ENCODE results near the gene PDHA1. TPM values are rescaled to one million over a fixed set of nuclear protein-coding genes. Genes with fewer than 3 reads are reported as not detected.

The PDHA1 gene
- total and polyA plus RNA-seq, 2 donors, result 90.3 to 145 TPM

GRCh38 chrX:19358521-19358920, 14.8 kb downstream of the PDHA1 start:
- no peak overlapping the region for H3K4me3 ChIP-seq (ENCODE audit: low read depth, low read length)
- DNase-seq (ENCODE audit: extremely low spot score), result no peak
- peaks cover 4% of the 10 kb centered on the region for H3K36me3 ChIP-seq (ENCODE audit: insufficient read depth)
- 89% methylated on average over 7 of the region's 7 CpGs for WGBS
- H3K27ac ChIP-seq (ENCODE audit: low read depth), result no peak overlapping the region
- no peaks in the 10 kb centered on the region for H3K4me1 ChIP-seq (ENCODE audit: insufficient read depth)

- Histone ChIP-seq H3K4me1 (ENCODE audit: insufficient read depth) (no peaks in the 10 kb centered on the region), H3K4me3 (ENCODE audit: low read depth, low read length) (no peak overlapping the region), H3K27ac (ENCODE audit: low read depth) (no peak overlapping the region), H3K36me3 (ENCODE audit: insufficient read depth) (peaks cover 4% of the 10 kb centered on the region)
- no peak for DNase-seq (ENCODE audit: extremely low spot score)
- 82% methylated on average over 6 of the region's 6 CpGs for WGBS
These were observed 17.2 kb downstream of the PDHA1 start for GRCh38 chrX:19360903-19361302.

- H3K4me1 ChIP-seq (ENCODE audit: insufficient read depth), result no peaks in the 10 kb centered on the region
- peaks cover 4% of the 10 kb centered on the region for H3K36me3 ChIP-seq (ENCODE audit: insufficient read depth)
- H3K4me3 ChIP-seq (ENCODE audit: low read depth, low read length), result no peak overlapping the region
- DNase-seq (ENCODE audit: extremely low spot score), result no peak
- H3K27ac ChIP-seq (ENCODE audit: low read depth), result no peak overlapping the region
- WGBS, result 61% methylated on average over 4 of the region's 4 CpGs
These were observed 18.0 kb downstream of the PDHA1 start for GRCh38 chrX:19361701-19362100.

GRCh38 chrX:19368576-19368975, 24.8 kb downstream of the PDHA1 start:
- Histone ChIP-seq H3K4me1 (ENCODE audit: insufficient read depth) (no peaks in the 10 kb centered on the region), H3K27ac (ENCODE audit: low read depth) (no peak overlapping the region), H3K4me3 (ENCODE audit: low read depth, low read length) (no peak overlapping the region), H3K36me3 (ENCODE audit: insufficient read depth) (no peaks in the 10 kb centered on the region)
- WGBS, result 93% methylated on average over 6 of the region's 6 CpGs
- DNase-seq (ENCODE audit: extremely low spot score), result no peak

- Histone ChIP-seq H3K4me1 (ENCODE audit: insufficient read depth) (no peaks in the 10 kb centered on the region), H3K36me3 (ENCODE audit: insufficient read depth) (no peaks in the 10 kb centered on the region), H3K27ac (ENCODE audit: low read depth) (no peak overlapping the region), H3K4me3 (ENCODE audit: low read depth, low read length) (no peak overlapping the region)
- DNase-seq (ENCODE audit: extremely low spot score), result no peak
- WGBS, result 78% methylated on average over 5 of the region's 5 CpGs
These were observed 26.3 kb downstream of the PDHA1 start for GRCh38 chrX:19370061-19370460.

- WGBS, result under 1% methylated on average over 9 of the region's 9 CpGs
- peak overlapping the region; percentile 2 for H3K4me3 ChIP-seq (ENCODE audit: low read depth, low read length)
- peak; percentile 66 for DNase-seq (ENCODE audit: extremely low spot score)
- no peak overlapping the region for H3K27ac ChIP-seq (ENCODE audit: low read depth)
- no peaks in the 10 kb centered on the region for H3K4me1 ChIP-seq (ENCODE audit: insufficient read depth)
- no peaks in the 10 kb centered on the region for H3K36me3 ChIP-seq (ENCODE audit: insufficient read depth)
These were observed 28.4 kb downstream of the PDHA1 start for GRCh38 chrX:19372170-19372546.

- no peak overlapping the region for H3K27ac ChIP-seq (ENCODE audit: low read depth)
These were observed 29.0 kb downstream of the PDHA1 start for GRCh38 chrX:19372547-19373331.

GRCh38 chrX:19373351-19373891, 29.7 kb downstream of the PDHA1 start:
- no peaks in the 10 kb centered on the region for H3K4me1 ChIP-seq (ENCODE audit: insufficient read depth)
- H3K36me3 ChIP-seq (ENCODE audit: insufficient read depth), result no peaks in the 10 kb centered on the region
- H3K4me3 ChIP-seq (ENCODE audit: low read depth, low read length), result no peak overlapping the region
- 19% methylated on average over 23 of the region's 23 CpGs for WGBS
- no peak overlapping the region for H3K27ac ChIP-seq (ENCODE audit: low read depth)
- no peak for DNase-seq (ENCODE audit: extremely low spot score)

More at GRCh38 chrX:19372547-19373331, 29.0 kb downstream of the PDHA1 start:
- Histone ChIP-seq H3K36me3 (ENCODE audit: insufficient read depth) (no peaks in the 10 kb centered on the region), H3K4me3 (ENCODE audit: low read depth, low read length) (peak overlapping the region; percentile 2), H3K4me1 (ENCODE audit: insufficient read depth) (no peaks in the 10 kb centered on the region)
- WGBS, result under 1% methylated on average over 20 of the region's 20 CpGs
- no peak for DNase-seq (ENCODE audit: extremely low spot score)

GRCh38 chrX:19375546-19375945, 31.8 kb downstream of the PDHA1 start:
- DNase-seq (ENCODE audit: extremely low spot score), result no peak

GRCh38 chrX:19377799-19378198, 34.1 kb downstream of the PDHA1 start:
- no peaks in the 10 kb centered on the region for H3K36me3 ChIP-seq (ENCODE audit: insufficient read depth)
- no peak overlapping the region for H3K27ac ChIP-seq (ENCODE audit: low read depth)
- H3K4me3 ChIP-seq (ENCODE audit: low read depth, low read length), result no peak overlapping the region
- no peak for DNase-seq (ENCODE audit: extremely low spot score)
- WGBS, result 93% methylated on average over 12 of the region's 12 CpGs
- no peaks in the 10 kb centered on the region for H3K4me1 ChIP-seq (ENCODE audit: insufficient read depth)

More at GRCh38 chrX:19375546-19375945, 31.8 kb downstream of the PDHA1 start:
- Histone ChIP-seq H3K27ac (ENCODE audit: low read depth) (no peak overlapping the region), H3K4me3 (ENCODE audit: low read depth, low read length) (no peak overlapping the region), H3K4me1 (ENCODE audit: insufficient read depth) (no peaks in the 10 kb centered on the region), H3K36me3 (ENCODE audit: insufficient read depth) (no peaks in the 10 kb centered on the region)
- 84% methylated on average over 8 of the region's 8 CpGs for WGBS

GRCh38 chrX:19381326-19381725, 37.6 kb downstream of the PDHA1 start:
- H3K36me3 ChIP-seq (ENCODE audit: insufficient read depth), result no peaks in the 10 kb centered on the region
- 85% methylated on average over 9 of the region's 9 CpGs for WGBS
- DNase-seq (ENCODE audit: extremely low spot score), result no peak

GRCh38 chrX:19382555-19383145, 38.9 kb downstream of the PDHA1 start:
- Histone ChIP-seq H3K4me3 (ENCODE audit: low read depth, low read length) (no peak overlapping the region), H3K4me1 (ENCODE audit: insufficient read depth) (no peaks in the 10 kb centered on the region), H3K27ac (ENCODE audit: low read depth) (no peak overlapping the region), H3K36me3 (ENCODE audit: insufficient read depth) (no peaks in the 10 kb centered on the region)
- 31% methylated on average over 16 of the region's 16 CpGs for WGBS
- DNase-seq (ENCODE audit: extremely low spot score), result no peak

More at GRCh38 chrX:19381326-19381725, 37.6 kb downstream of the PDHA1 start:
- no peak overlapping the region for H3K4me3 ChIP-seq (ENCODE audit: low read depth, low read length)
- no peak overlapping the region for H3K27ac ChIP-seq (ENCODE audit: low read depth)
- no peaks in the 10 kb centered on the region for H3K4me1 ChIP-seq (ENCODE audit: insufficient read depth)

GRCh38 chrX:19386679-19387078, 43.0 kb downstream of the PDHA1 start:
- 76% methylated on average over 4 of the region's 4 CpGs for WGBS
- Histone ChIP-seq H3K36me3 (ENCODE audit: insufficient read depth) (no peaks in the 10 kb centered on the region), H3K4me3 (ENCODE audit: low read depth, low read length) (no peak overlapping the region), H3K4me1 (ENCODE audit: insufficient read depth) (no peaks in the 10 kb centered on the region), H3K27ac (ENCODE audit: low read depth) (no peak overlapping the region)
- DNase-seq (ENCODE audit: extremely low spot score), result no peak

- Histone ChIP-seq H3K4me3 (ENCODE audit: low read depth, low read length) (no peak overlapping the region), H3K4me1 (ENCODE audit: insufficient read depth) (no peaks in the 10 kb centered on the region), H3K27ac (ENCODE audit: low read depth) (no peak overlapping the region), H3K36me3 (ENCODE audit: insufficient read depth) (no peaks in the 10 kb centered on the region)
- no peak for DNase-seq (ENCODE audit: extremely low spot score)
- 68% methylated on average over 13 of the region's 13 CpGs for WGBS
These were observed 44.4 kb downstream of the PDHA1 start for GRCh38 chrX:19388064-19388679.
